Mammary epithelial cell (primary cell): ENCODE results near the gene DPP10.

Experiments used
- EZH2 ChIP-seq: IDR thresholded peaks from 2 replicates; pipeline ENCODE4 v1.6.1; 2012; ENCODE audit warnings: low read length, inconsistent platforms, borderline replicate concordance
- TF ChIP-seq, protein P1 (sequence below), 2 donors: IDR thresholded peaks in 1 of 2; conservative IDR thresholded peaks in 1 of 2; 2 replicates each; pipeline ENCODE4 v1.5.1; 2011 to 2012; ENCODE audit warnings: inconsistent platforms in 2 of 2, low read length in 2 of 2, mild to moderate bottlenecking in 2 of 2, control low read depth in 1 of 2, low read depth in 1 of 2; ENCODE audit not compliant: insufficient read depth in 1 of 2; ENCODE audit errors: extremely low read depth in 1 of 2

DNA sequence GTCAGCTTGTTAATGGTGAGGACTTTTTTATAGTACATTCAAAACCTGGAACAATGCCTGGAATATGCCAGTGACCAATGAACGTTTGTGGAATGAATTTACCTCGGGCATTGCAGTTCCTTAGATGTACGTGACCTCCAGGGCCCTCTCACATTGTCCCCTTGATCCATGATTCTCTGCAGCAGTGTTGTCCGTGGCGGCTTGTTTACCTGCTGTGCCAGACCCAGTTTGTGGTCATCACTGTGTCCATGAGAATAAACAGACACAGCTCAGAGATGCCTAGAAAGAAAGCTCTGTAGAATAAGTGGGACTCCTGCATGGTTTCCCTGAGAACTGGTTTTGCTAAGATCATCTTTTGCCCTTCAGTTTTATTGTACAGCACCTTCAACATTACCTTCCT lies 1132.2 kb downstream of the DPP10 start:
- TF ChIP-seq, protein P1, sequence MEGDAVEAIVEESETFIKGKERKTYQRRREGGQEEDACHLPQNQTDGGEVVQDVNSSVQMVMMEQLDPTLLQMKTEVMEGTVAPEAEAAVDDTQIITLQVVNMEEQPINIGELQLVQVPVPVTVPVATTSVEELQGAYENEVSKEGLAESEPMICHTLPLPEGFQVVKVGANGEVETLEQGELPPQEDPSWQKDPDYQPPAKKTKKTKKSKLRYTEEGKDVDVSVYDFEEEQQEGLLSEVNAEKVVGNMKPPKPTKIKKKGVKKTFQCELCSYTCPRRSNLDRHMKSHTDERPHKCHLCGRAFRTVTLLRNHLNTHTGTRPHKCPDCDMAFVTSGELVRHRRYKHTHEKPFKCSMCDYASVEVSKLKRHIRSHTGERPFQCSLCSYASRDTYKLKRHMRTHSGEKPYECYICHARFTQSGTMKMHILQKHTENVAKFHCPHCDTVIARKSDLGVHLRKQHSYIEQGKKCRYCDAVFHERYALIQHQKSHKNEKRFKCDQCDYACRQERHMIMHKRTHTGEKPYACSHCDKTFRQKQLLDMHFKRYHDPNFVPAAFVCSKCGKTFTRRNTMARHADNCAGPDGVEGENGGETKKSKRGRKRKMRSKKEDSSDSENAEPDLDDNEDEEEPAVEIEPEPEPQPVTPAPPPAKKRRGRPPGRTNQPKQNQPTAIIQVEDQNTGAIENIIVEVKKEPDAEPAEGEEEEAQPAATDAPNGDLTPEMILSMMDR (conservative IDR thresholded peaks at IDR 0.05 in 1 of 2, IDR thresholded peaks at IDR 0.05 in 1 of 2; ENCODE audit: extremely low read depth in 1 of 2, insufficient read depth in 1 of 2, low read depth in 1 of 2, low read length in 2 of 2) = no peak
- no peak for TF ChIP-seq EZH2
